ENCODE results near the gene SLC36A3.

The SLC36A3 gene

GRCh38 chr5:151298063-151298855 is 5.3 kb downstream of the SLC36A3 start:
- peak; percentile 82 for DNase-seq

- DNase-seq, result no peak
Observed at GRCh38 chr5:151296974-151297373, 6.6 kb downstream of the SLC36A3 start.

GRCh38 chr5:151296478-151296830 is 7.1 kb downstream of the SLC36A3 start:
- DNase-seq, result no peak

DNA sequence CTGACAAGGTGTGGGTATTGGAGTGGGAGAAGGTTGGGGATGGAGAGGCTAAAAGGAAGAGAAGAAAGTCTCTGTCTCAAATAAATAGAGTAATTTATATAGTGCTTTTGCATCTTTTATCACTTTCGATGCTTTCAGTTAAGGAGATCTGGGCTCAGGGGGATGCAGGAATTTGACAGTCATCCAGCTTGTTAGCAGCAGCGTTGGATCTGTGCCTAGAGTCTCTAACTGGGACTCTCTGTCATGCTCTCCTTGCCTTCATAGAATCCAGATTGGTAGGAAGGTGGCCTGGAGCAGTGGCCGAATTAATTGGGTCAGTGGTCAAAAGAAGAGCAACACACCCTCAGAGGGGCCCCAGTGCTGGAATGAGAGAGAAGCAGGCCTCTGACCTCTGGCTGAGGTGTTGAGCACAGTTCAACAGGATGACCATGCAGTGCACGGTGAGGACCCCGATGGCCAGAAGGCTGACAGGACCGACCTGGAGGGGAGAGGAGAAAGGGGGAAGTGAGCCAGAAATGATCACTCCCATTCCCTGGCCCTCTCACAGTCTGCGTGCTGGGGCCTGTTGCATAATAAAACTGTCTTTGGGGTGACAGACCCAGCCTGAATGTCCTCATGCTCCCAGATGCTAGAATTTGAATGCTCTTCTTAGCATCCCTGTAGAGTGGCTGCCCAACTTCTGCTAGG is 7.6 kb downstream of the SLC36A3 start:
- DNase-seq, result no peak

GRCh38 chr5:151295138-151295537 is 8.4 kb downstream of the SLC36A3 start:
- no peak for DNase-seq

DNA sequence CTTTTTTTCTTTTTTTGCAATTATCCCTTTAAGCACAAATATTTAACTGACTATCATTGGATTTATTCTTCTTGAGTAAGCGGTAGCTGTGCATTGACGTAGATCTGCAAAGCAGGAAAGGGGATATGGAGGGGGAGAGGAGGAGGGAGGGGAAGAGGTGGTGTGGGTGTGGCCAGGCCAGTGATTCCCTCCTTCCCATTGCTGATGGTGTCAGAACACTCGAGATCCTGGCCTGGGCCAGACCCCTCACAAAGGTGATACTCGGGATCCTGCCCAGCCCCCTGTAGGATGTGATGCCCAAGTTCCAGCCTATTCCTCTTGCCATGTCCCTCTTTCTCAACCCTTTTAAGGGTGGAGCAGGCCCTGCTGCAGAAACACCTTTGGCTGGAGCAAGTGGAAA is 9.9 kb downstream of the SLC36A3 start:
- no peak for DNase-seq

DNA sequence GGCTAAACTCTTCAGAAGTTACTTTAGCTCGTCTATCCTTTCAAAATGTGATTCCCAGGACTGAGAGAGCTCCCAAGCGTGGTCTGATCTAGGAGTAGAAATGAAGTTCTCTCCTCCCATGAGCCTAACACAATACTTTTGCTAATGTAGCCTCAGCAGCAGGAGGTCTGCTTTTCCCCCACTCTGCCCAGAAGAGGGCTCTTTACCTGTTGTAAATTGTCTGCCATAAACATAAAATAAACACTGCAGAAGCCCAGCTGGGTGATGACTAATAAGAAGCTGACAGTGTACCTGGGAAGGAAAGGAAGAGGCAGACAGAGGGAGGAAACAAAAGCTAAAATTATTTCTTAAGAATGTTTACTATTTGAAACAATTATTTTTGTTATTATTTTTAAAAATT is 15.4 kb downstream of the SLC36A3 start:
- peak; percentile 89 for DNase-seq

DNA sequence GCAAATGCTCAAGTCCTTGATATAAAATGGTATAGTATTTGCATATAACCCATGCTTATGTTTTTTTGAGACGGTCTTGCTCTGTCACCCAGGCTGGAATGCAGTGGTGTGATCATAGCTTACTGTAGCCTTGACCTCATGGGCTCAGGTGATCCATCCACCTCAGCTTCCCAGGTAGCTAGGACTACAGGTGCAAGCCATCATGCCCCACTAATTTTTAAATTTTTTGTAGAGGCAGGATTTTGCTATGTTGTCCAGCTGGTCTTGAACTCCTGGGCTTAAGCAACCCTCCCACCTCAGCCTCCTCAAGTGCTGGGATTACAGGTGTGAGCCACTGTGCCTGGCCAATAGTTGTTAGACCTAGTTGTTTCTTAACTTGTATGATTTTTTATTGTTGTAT is 17.3 kb downstream of the SLC36A3 start:
- no peak for DNase-seq

DNA sequence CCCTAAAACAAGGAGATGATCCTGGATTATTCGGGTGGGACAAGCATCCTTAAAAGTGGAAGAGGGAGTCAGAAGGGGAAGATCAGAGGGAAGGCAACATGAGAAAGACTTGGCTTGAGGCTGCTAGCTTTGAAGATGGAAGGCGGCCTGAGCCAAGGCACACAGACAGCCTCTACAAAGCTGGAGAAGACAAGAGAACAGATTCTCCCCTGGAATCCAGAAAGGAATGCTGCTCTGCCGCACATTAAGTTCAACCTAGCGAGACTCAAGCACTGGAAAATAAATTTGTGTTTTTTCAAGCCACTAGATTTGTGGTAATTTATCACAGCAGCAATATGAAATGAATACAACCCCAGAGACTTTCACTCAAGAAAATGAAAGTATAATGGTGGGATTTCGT is 17.9 kb downstream of the SLC36A3 start:
- DNase-seq, result no peak

- DNase-seq, result peak; percentile 32
Observed at GRCh38 chr5:151284392-151284967, 19.1 kb downstream of the SLC36A3 start.

DNA sequence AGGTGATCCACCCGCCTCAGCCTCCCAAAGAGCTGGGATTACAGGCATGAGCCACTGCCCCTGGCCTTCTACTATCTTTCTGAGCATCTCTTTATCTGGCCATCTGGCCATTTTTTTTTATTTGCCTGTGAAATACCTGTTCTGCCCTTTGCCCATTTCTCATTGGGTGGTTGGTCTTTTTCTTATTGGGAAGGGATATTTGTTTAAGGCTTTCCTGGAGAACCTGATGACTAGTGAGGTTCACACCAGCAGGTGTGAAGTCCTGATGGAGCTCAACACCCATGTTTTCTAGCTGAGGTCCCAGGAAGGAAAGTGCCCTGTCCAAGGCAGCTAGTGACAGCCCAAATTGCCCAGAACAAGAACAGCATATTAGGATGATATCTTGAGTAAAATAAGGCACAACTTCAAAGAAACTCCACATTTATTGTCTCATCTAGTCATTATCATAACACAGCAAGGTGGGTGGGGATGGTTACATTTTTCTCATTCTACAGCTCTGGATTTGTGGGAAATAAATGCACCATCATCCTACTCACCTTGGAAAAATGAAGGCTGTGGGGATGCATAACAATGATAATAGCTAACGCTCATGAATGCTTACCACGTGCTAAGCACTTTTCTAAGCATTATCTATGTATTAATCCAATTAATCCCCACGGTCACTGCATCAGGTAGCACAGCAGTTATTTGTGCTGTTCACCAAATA is 20.3 kb downstream of the SLC36A3 start:
- peak; percentile 64 for DNase-seq

GRCh38 chr5:151281001-151281639 is 22.4 kb downstream of the SLC36A3 start:
- no peak for DNase-seq

GRCh38 chr5:151280443-151280842 is 23.1 kb downstream of the SLC36A3 start:
- no peak for DNase-seq

GRCh38 chr5:151278845-151279244 is 24.7 kb downstream of the SLC36A3 start:
- DNase-seq, result no peak

GRCh38 chr5:151275803-151276202 is 27.8 kb downstream of the SLC36A3 start:
- DNase-seq, result no peak

- DNase-seq, result peak; percentile 72
Observed at GRCh38 chr5:151274666-151275065, 28.9 kb downstream of the SLC36A3 start.

GRCh38 chr5:151271336-151271735 is 32.2 kb downstream of the SLC36A3 start:
- DNase-seq, result no peak

DNA sequence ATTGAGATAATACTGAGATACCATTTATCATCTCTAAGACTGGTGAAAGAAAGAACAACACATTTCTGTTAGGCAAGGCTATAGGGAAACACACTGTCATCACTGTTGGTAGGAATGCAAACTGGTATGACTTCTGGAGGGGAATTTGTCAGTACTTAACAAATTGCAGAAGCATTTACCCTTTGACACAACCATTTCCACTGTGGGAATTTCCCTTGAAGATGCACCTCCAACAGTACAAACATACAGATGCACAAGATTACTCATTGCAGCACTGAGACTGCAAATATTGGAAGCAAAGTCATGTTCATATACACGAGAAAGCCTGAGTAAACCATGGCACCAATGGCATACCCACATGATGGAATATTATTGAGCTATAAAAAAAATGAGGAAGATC is 33.0 kb downstream of the SLC36A3 start:
- peak; percentile 9 for DNase-seq

DNA sequence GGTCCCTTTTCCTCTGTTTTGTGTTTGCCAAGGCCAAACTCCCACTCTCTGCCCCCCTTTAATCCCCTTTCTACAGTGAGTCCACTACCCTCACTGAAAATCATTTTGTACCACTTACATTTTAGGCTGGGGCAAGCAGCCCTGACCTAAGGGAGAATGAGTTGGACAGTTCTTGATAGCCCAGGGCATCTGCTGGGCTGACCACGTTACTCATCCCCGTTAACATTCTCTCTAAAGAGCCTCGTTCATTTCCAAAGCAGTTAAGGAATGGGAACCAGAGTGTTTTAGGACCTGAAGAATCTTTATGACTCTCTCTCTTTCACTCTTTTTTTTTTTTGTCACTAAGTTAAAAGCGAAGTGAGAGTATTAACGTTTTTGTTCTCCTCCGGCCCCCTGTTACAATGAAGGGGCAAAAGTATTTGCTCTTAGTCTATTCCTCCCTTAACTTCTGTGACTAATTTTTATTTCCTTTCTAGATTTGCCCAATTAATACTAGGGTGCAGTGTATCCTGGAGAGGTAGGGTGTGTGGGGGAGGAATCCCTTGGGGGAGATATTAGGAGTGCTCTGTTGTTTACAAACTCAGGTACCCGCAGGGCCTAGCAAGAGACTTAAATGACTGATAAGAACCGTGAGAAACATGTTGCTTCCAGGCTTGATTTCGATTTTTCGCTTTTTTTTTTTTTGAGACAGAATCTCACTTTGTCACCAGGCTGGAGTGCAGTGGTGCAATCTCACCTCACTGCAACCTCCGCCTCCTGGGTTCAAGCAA is 35.9 kb downstream of the SLC36A3 start:
- DNase-seq, result no peak

DNA sequence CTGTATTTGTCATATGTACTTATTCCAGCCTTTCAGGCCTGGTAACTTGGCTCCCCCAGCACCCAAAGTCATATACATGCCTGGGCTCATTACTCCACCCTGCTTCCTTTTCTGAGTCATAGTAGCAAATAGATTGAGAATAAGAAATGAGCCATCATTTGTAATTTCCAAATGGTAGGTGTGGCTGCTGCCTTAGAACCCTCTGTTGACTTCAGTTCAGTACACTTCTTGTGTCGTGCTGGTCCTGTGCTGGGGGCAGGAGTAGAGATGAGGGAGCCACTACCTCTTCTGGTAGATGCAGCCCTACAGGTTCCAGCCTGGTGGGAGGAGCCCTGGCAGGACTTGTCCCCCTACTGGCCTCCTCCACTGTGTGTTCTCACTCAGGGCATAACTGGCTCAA is 39.5 kb downstream of the SLC36A3 start:
- DNase-seq, result peak; percentile 26

DNA sequence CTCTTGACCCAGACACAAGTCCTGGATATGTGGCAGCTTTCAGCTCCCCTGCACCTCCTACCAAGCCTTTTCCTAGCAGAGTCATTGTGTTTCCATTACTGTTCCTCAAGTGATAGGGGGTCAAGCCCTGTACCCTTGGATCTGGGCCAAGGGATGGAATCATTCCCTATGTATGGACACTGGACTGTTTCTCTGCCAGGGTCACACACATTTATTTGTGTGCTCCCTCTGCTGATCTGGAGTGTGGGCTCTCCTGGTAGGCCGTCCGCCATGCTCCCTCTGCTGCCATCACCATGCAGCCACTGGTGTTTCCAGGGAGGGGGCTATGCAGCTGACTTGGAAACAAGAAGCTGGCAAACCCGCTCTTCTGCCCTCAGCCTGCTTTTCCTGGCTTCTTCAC is 41.0 kb downstream of the SLC36A3 start:
- no peak for DNase-seq

- DNase-seq, result peak; percentile 17
Observed at GRCh38 chr5:151259931-151260330, 43.6 kb downstream of the SLC36A3 start.
